ENCODE data around the gene COPZ1. TPM values are rescaled to one million over a fixed set of nuclear protein-coding genes. Genes with fewer than 3 reads are reported as not detected.
A peak's percentile ranks its signal among the peaks of the same experiment; 100 is the strongest.
"Not testable (repeated sequence)": the region's sequence is repeated elsewhere in the genome, so short reads cannot be mapped to it uniquely, and the experiment has no call there.

The COPZ1 gene
- total and polyA plus RNA-seq, 4 experiments from 2014 or later = 81.6 to 200 (median 121) TPM

DNA sequence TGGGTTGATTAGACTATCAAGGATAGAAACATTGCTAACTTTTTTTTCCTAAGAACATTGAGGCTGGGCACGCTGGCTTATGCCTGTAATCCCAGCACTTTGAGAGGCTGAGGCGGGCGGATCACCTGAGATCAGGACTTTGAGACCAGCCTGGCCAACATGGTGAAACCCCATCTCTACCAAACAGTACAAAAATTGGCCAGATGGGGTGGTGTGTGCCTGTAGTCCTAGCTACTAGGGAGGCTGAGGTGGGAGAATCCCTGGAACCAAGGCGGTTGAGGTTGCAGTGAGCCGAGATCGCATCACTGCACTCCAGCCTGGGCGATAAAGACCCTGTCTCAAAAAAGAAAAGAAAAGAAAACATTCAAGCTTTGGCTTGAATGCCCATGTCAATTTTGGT, 12.6 kb upstream of the COPZ1 start:
- H3K27me3 Mint-ChIP-seq; H3K27ac Mint-ChIP-seq; H3K4me1 ChIP-seq (ENCODE audit: insufficient read depth, low read length); POLR2A ChIA-PET (ENCODE audit: partially characterized antibody); H3K9me3 ChIP-seq (ENCODE audit: control insufficient read depth in 1 of 2, low read length in 2 of 2); H3K9me3 Mint-ChIP-seq; H3K36me3 Mint-ChIP-seq; H3K4me1 Mint-ChIP-seq; intact Hi-C loops (cut with micrococcal nuclease); H3K4me3 Mint-ChIP-seq; H3K4me3 ChIP-seq (ENCODE audit: low read length in 2 of 2); H3K27ac ChIP-seq (ENCODE audit: low read depth, low read length); DNase-seq; H3K27me3 ChIP-seq (ENCODE audit: insufficient read depth, low read length); H3K36me3 ChIP-seq (ENCODE audit: insufficient read depth, low read length): not testable (repeated sequence)
- CTCF ChIA-PET (ENCODE audit: partially characterized antibody) = interaction anchor here (0.6 to 1.3 kb wide), 3 partner anchors 10 to 301 kb away, joined by 3 read pairs; no protein-coding TSS in a partner anchor

DNA sequence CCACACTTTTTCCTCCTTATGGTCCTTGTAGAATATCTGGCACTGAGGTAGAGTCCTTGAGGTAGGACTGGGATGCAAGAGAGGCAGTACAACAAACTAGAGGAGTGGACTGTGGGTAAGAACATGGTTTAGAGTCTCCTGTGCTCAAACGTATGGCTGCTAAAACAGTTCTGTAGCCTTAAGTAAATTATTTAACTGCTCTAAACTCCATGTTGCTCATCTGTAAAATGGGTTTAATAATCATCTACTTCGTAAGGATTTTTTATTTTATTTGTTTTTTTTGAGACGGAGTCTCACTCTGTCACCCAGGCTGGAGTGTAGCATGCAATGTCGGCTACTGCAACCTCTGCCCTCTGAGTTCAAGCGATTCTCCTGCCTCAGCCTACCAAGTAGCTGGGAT, 3.6 kb upstream of the COPZ1 start:
- Mint-ChIP-seq H3K36me3 (peaks cover 0 to 5% of the 10 kb centered on the region in 2 donors), H3K4me3 (no peak overlapping the region), H3K9me3 (peaks cover 0 to 2% (median 0%) of the 10 kb centered on the region in 8 donors), H3K27ac (no peak overlapping the region), H3K27me3 (no peaks in the 10 kb centered on the region), H3K4me1 (peaks cover 10 to 18% (median 15%) of the 10 kb centered on the region in 4 donors)
- POLR2A ChIA-PET (ENCODE audit: partially characterized antibody) = no interaction called here
- no peak for DNase-seq
- Histone ChIP-seq H3K36me3 (ENCODE audit: insufficient read depth, low read length) (no peaks in the 10 kb centered on the region), H3K4me3 (ENCODE audit: low read length in 2 of 2) (no peak overlapping the region), H3K4me1 (ENCODE audit: insufficient read depth, low read length) (peaks cover 15% of the 10 kb centered on the region), H3K27me3 (ENCODE audit: insufficient read depth, low read length) (no peaks in the 10 kb centered on the region), H3K27ac (ENCODE audit: low read depth, low read length) (no peak overlapping the region), H3K9me3 (ENCODE audit: control insufficient read depth in 1 of 2, low read length in 2 of 2) (no peaks in the 10 kb centered on the region)
- CTCF ChIA-PET (ENCODE audit: partially characterized antibody) = interaction anchor here (1.5 to 9.9 kb wide), 2 partner anchors 14 to 28 kb away, joined by 5 to 101 read pairs; no protein-coding TSS in a partner anchor
- intact Hi-C loops (cut with micrococcal nuclease) = no loop called here

DNA sequence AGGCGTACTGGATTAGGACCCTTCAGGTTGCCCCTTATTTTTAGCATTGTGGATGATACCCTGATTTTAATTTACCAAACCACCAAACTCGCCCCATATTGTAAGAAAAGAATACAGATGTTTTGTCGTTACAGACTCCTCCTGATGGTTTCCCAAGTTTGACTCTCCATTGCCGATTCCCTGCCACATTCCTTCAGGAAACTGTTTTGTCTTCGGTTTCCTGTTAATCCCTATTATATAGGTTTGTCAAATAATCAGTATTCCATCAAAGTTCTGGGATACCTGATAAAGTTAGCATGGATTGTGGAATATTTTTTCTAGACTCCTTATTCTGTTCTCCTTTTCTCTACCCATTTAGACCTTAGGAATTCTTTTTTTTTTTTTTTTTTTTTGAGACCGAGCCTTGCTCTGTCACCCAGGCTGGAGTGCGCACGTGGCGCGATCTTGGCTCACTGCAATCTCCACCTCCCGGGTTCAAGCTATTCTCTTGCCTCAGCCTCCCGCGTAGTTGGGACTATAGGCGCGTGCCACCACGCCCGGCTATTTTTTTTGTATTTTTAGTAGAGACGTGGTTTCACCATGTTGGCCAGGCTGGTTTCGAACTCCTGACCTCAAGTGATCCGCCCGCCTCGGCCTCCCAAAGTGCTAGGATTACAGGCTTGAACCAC, 645 bp downstream of the COPZ1 start:
- Histone ChIP-seq H3K4me1 (ENCODE audit: insufficient read depth, low read length) (peaks cover 52% of the 10 kb centered on the region), H3K4me3 (ENCODE audit: low read length in 2 of 2) (peak overlapping the region; percentile 92 to 93), H3K27ac (ENCODE audit: low read depth, low read length) (peak overlapping the region; percentile 86)
- intact Hi-C loops (cut with micrococcal nuclease) = loop anchor here (1.0 to 2.0 kb wide), 2 partner anchors 34 to 43 kb away; no protein-coding TSS in a partner anchor
- not testable (repeated sequence) for H3K9me3 ChIP-seq (ENCODE audit: control insufficient read depth in 1 of 2, low read length in 2 of 2); H3K36me3 ChIP-seq (ENCODE audit: insufficient read depth, low read length); H3K27me3 ChIP-seq (ENCODE audit: insufficient read depth, low read length); H3K27me3 Mint-ChIP-seq; DNase-seq; H3K9me3 Mint-ChIP-seq; H3K36me3 Mint-ChIP-seq
- Mint-ChIP-seq H3K4me1 (peaks cover 33 to 55% (median 45%) of the 10 kb centered on the region in 4 donors), H3K4me3 (peak overlapping the region; percentile 94 to 100 (median 98)), H3K27ac (peak overlapping the region; percentile 93 to 99 (median 98))
- ChIA-PET POLR2A (ENCODE audit: partially characterized antibody) (interaction anchor here (0.8 to 4.3 kb wide), 14 partner anchors 8 to 172 kb away, joined by 3 to 69 read pairs (median 6); partner anchors contain the start of genes CBX5, HNRNPA1, NCKAP1L and NFE2), CTCF (ENCODE audit: partially characterized antibody) (interaction anchor here (0.6 to 9.9 kb wide), 25 partner anchors 9 to 109 kb away, joined by 3 to 101 read pairs (median 8); partner anchors contain the start of genes CBX5, HNRNPA1 and NFE2)

DNA sequence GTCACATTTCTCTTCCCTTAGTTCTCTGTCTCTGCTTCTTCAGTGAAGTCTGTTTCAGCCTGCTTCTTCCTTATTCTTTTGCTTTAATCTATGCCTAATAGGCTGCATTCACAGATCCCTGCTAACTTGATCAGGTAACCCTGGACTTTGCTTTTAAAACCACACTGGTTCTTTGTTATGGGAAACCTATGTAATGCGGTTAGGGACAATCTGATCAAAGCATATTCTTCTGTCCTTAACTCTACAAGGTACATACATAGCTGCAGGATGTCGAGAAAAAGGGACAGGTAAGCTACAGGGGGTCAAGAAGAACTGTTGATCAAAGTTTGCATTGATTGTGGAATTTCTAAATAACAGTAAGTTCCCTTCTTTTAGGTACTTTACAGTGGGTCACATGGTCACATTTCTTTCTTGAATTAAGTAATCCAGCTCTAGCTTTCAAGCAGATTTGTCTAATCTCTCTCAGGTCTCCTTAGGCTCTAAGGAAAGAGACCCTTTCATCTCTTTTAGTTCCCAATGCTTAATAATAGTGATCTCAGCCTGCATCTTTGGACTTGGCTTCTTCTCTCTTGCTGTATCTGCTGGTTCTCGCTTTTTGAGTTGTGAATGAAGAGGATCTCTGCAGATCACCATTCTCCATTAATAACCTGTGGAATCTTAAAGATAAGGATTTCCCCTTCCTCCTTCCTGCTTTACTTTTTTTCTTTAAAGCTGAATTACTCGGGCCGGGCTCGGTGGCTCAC, 3.8 kb downstream of the COPZ1 start:
- POLR2A ChIA-PET (ENCODE audit: partially characterized antibody) = interaction anchor here (0.6 kb wide), 1 partner anchor 48 kb away, joined by 3 read pairs; the partner anchor contains the start of gene HNRNPA1
- peak overlapping the region in 6 of 7 donors; percentile 43 to 89 (median 71) for H3K27ac Mint-ChIP-seq
- H3K4me3 ChIP-seq (ENCODE audit: low read length in 2 of 2) = no peak overlapping the region
- peaks cover 73% of the 10 kb centered on the region for H3K4me1 ChIP-seq (ENCODE audit: insufficient read depth, low read length)
- DNase-seq = no peak
- peak overlapping the region in 5 of 8 donors; percentile 17 to 75 (median 29) for H3K4me3 Mint-ChIP-seq
- intact Hi-C loops (cut with micrococcal nuclease) = no loop called here
- H3K27me3 ChIP-seq (ENCODE audit: insufficient read depth, low read length) = no peaks in the 10 kb centered on the region
- peaks cover 0 to 10% of the 10 kb centered on the region in 2 donors for H3K36me3 Mint-ChIP-seq
- no peak overlapping the region for H3K27ac ChIP-seq (ENCODE audit: low read depth, low read length)
- H3K4me1 Mint-ChIP-seq = peaks cover 43 to 81% (median 62%) of the 10 kb centered on the region in 4 donors
- CTCF ChIA-PET (ENCODE audit: partially characterized antibody) = interaction anchor here (1.5 to 9.9 kb wide), 4 partner anchors 7 to 77 kb away, joined by 5 to 101 read pairs (median 8); no protein-coding TSS in a partner anchor
- no peaks in the 10 kb centered on the region for H3K27me3 Mint-ChIP-seq
- H3K9me3 ChIP-seq (ENCODE audit: control insufficient read depth in 1 of 2, low read length in 2 of 2) = no peaks in the 10 kb centered on the region
- H3K36me3 ChIP-seq (ENCODE audit: insufficient read depth, low read length) = no peaks in the 10 kb centered on the region
- peaks cover 0 to 2% (median 0%) of the 10 kb centered on the region in 8 donors for H3K9me3 Mint-ChIP-seq

DNA sequence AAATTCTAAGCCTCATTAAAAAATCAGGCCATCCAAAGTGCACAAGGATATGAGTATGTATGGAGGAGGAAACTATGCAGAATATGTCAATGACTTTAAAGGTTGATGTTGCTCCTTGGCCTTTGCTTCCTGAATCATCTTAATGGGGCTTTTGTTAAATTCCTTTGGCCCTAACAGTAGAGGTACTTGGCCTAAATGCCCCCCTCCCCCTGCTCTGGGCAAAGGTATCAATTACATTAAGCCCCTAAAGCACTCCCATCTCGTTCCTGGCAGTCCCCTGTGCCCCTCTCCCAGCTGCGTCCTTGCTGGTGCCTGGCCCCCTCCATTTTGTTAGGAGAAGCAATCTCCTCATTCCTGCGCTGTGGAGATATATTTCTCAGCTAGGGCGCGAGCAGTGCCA, 4.8 kb downstream of the COPZ1 start:
- H3K9me3 Mint-ChIP-seq = peaks cover 0 to 2% (median 0%) of the 10 kb centered on the region in 8 donors
- ChIA-PET POLR2A (ENCODE audit: partially characterized antibody) (interaction anchor here (0.8 to 2.4 kb wide), 2 partner anchors 29 to 38 kb away, joined by 3 to 8 read pairs; no protein-coding TSS in a partner anchor), CTCF (ENCODE audit: partially characterized antibody) (interaction anchor here (1.5 kb wide), 2 partner anchors 39 to 78 kb away, joined by 5 to 6 read pairs; no protein-coding TSS in a partner anchor)
- intact Hi-C loops (cut with micrococcal nuclease) = no loop called here
- no peak overlapping the region for H3K27ac ChIP-seq (ENCODE audit: low read depth, low read length)
- H3K4me1 ChIP-seq (ENCODE audit: insufficient read depth, low read length) = peaks cover 68% of the 10 kb centered on the region
- no peak overlapping the region for H3K4me3 ChIP-seq (ENCODE audit: low read length in 2 of 2)
- H3K27ac Mint-ChIP-seq = peak overlapping the region; percentile 43 to 78 (median 65)
- H3K27me3 Mint-ChIP-seq = no peaks in the 10 kb centered on the region
- H3K36me3 Mint-ChIP-seq = peaks cover 0 to 10% of the 10 kb centered on the region in 2 donors
- H3K4me3 Mint-ChIP-seq = peak overlapping the region in 2 of 8 donors; percentile 23 to 54
- H3K9me3 ChIP-seq (ENCODE audit: control insufficient read depth in 1 of 2, low read length in 2 of 2) = no peaks in the 10 kb centered on the region
- no peaks in the 10 kb centered on the region for H3K36me3 ChIP-seq (ENCODE audit: insufficient read depth, low read length)
- no peaks in the 10 kb centered on the region for H3K27me3 ChIP-seq (ENCODE audit: insufficient read depth, low read length)
- DNase-seq = no peak
- peaks cover 40 to 80% (median 57%) of the 10 kb centered on the region in 4 donors for H3K4me1 Mint-ChIP-seq

DNA sequence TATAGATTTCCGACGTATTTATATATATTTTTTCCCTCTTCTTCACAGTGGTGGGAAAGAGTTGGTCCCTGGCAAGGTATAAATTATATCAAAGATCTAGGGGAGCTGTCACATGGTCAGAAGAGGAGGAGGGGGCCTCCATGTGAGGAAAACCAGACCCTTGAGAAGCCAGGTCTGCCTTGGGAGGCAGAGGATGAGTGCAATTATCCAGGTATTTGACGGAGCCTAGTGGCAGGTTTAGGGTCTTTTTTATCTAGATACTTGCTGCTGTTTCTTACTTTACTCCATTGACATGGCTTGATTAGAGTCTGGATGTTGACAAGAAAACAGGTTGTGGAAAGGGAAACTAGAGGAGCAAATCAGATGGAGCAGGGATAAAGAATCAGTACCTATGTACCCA, 5.5 kb downstream of the COPZ1 start:
- Mint-ChIP-seq H3K4me3 (peak overlapping the region in 6 of 8 donors; percentile 15 to 78 (median 54)), H3K9me3 (no peaks in the 10 kb centered on the region), H3K27me3 (no peaks in the 10 kb centered on the region), H3K4me1 (peaks cover 35 to 73% (median 50%) of the 10 kb centered on the region in 4 donors), H3K27ac (peak overlapping the region; percentile 11 to 92 (median 86)), H3K36me3 (peaks cover 0 to 5% of the 10 kb centered on the region in 2 donors)
- H3K4me3 ChIP-seq (ENCODE audit: low read length in 2 of 2) = no peak overlapping the region
- no peaks in the 10 kb centered on the region for H3K36me3 ChIP-seq (ENCODE audit: insufficient read depth, low read length)
- intact Hi-C loops (cut with micrococcal nuclease) = no loop called here
- H3K9me3 ChIP-seq (ENCODE audit: control insufficient read depth in 1 of 2, low read length in 2 of 2) = no peaks in the 10 kb centered on the region
- H3K27ac ChIP-seq (ENCODE audit: low read depth, low read length) = peak overlapping the region; percentile 43
- no peaks in the 10 kb centered on the region for H3K27me3 ChIP-seq (ENCODE audit: insufficient read depth, low read length)
- peaks cover 65% of the 10 kb centered on the region for H3K4me1 ChIP-seq (ENCODE audit: insufficient read depth, low read length)
- ChIA-PET CTCF (ENCODE audit: partially characterized antibody) (interaction anchor here (1.5 kb wide), 1 partner anchor 79 kb away, joined by 6 read pairs; no protein-coding TSS in a partner anchor), POLR2A (ENCODE audit: partially characterized antibody) (interaction anchor here (2.4 kb wide), 1 partner anchor 29 kb away, joined by 8 read pairs; no protein-coding TSS in a partner anchor)
- DNase-seq = no peak

Data from CD4-positive, alpha-beta memory T cell (primary cell).